Tibial nerve (tissue), 4 donors: ENCODE data around the gene ACOT8. TPM values are rescaled to one million over a fixed set of nuclear protein-coding genes. Genes with fewer than 3 reads are reported as not detected.

Experiments used
- DNase-seq, 2 donors: peaks; one replicate each; pipeline ENCODE4 v3.0.0-alpha.2; 2019; ENCODE audit warnings: low spot score in 2 of 2
- H3K27ac ChIP-seq, 4 donors: fragments of 200-600 bp; sonication (generic) in 3 of 4; one replicate each; pipeline ENCODE4 v1.5.1; 2017 to 2019; ENCODE audit warnings: mild to moderate bottlenecking in 1 of 4
- H3K27me3 ChIP-seq, 2 donors: fragments of 200-600 bp; sonication (generic) in 1 of 2; one replicate each; pipeline versions ENCODE4 v1.5.1 to v1.6.0; 2017 to 2019
- H3K36me3 ChIP-seq, 3 donors: fragments of 200-600 bp; sonication (generic); one replicate each; pipeline ENCODE4 v1.5.1; 2018 to 2019
- H3K4me1 ChIP-seq, 4 donors: fragments of 200-600 bp; sonication (generic) in 3 of 4; one replicate each; pipeline ENCODE4 v1.5.1; 2017 to 2019
- H3K4me3 ChIP-seq, 4 donors: fragments of 200-600 bp; sonication (generic) in 3 of 4; one replicate each; pipeline ENCODE4 v1.5.1; 2017 to 2019; ENCODE audit warnings: mild to moderate bottlenecking in 1 of 4, moderate library complexity in 1 of 4
- H3K9me3 ChIP-seq, 4 donors: fragments of 200-600 bp; sonication (generic) in 3 of 4; one replicate each; pipeline ENCODE4 v1.5.1; 2017 to 2019
- CTCF ChIP-seq, 5 experiments: fragments of 200-600 bp in 3 of 5; fragments of 450-650 bp in 2 of 5; sonication (generic) in 3 of 5; IDR thresholded peaks; one replicate each; pipeline ENCODE4 v1.5.1; 2016 to 2019; ENCODE audit warnings: antibody characterized with exemption in 5 of 5, mild to moderate bottlenecking in 3 of 5, moderate library complexity in 2 of 5
- EP300 ChIP-seq, 2 donors: sonication (generic); formaldehyde crosslinking; IDR thresholded peaks; one replicate each; pipeline ENCODE4 v1.6.1; 2017; ENCODE audit warnings: antibody characterized with exemption in 2 of 2, mild to moderate bottlenecking in 1 of 2
- POLR2A ChIP-seq, 2 donors: fragments of 450-650 bp; IDR thresholded peaks; one replicate each; pipeline ENCODE4 v1.6.1; 2017; ENCODE audit warnings: antibody characterized with exemption in 2 of 2, mild to moderate bottlenecking in 2 of 2, moderate library complexity in 2 of 2
- WGBS, 2 donors: methylation state at CpG; one replicate each; pipeline ENCODE4 v1.1.5; 2018; 5-methylcytosine and 5-hydroxymethylcytosine counted together
- total RNA-seq, 4 donors: library from RNA; depleted of rRNA; stranded (reverse); fragments of >200 nt; gene quantifications; one replicate each; pipeline ENCODE4 v1.1.0, GENCODE V29; 2016

Gene ACOT8
- total RNA-seq, 4 donors from 2014 or later, result 44.4 to 58.4 (median 52.5) TPM

GRCh38 chr20:45851501-45851900 is 5.7 kb downstream of the ACOT8 start:
- TF ChIP-seq POLR2A (IDR thresholded peaks at IDR 0.05) (no peak), EP300 (IDR thresholded peaks at IDR 0.05) (no peak), CTCF (IDR thresholded peaks at IDR 0.05) (no peak)
- no peak for DNase-seq
- H3K36me3 ChIP-seq, result peaks cover 0 to 80% (median 10%) of the 10 kb centered on the region in 3 donors

GRCh38 chr20:45850926-45851325 is 6.3 kb downstream of the ACOT8 start:
- H3K36me3 ChIP-seq, result peaks cover 0 to 86% (median 10%) of the 10 kb centered on the region in 3 donors
- DNase-seq, result no peak
- H3K27me3 ChIP-seq, result no peaks in the 10 kb centered on the region
- WGBS, 2 donors, result 88 to 100% methylated on average over 1 of the region's 1 CpG
- H3K4me1 ChIP-seq, result peaks cover 0 to 33% (median 10%) of the 10 kb centered on the region in 4 donors
- no peak overlapping the region for H3K27ac ChIP-seq
- TF ChIP-seq POLR2A (IDR thresholded peaks at IDR 0.05) (no peak), CTCF (IDR thresholded peaks at IDR 0.05) (no peak), EP300 (IDR thresholded peaks at IDR 0.05) (no peak)
- H3K9me3 ChIP-seq, result no peaks in the 10 kb centered on the region
- no peak overlapping the region for H3K4me3 ChIP-seq

More at GRCh38 chr20:45851501-45851900, 5.7 kb downstream of the ACOT8 start:
- Histone ChIP-seq H3K4me1 (peaks cover 0 to 39% (median 16%) of the 10 kb centered on the region in 4 donors), H3K27me3 (no peaks in the 10 kb centered on the region), H3K27ac (no peak overlapping the region), H3K9me3 (no peaks in the 10 kb centered on the region), H3K4me3 (no peak overlapping the region)

GRCh38 chr20:45850238-45850637 is 7.0 kb downstream of the ACOT8 start:
- no peak for DNase-seq
- H3K36me3 ChIP-seq, result peaks cover 0 to 93% (median 10%) of the 10 kb centered on the region in 3 donors
- TF ChIP-seq EP300 (IDR thresholded peaks at IDR 0.05) (no peak), CTCF (IDR thresholded peaks at IDR 0.05) (no peak)
- no peak overlapping the region for H3K27ac ChIP-seq
- 88 to 95% methylated on average over 2 of the region's 2 CpGs for WGBS, 2 donors
- no peaks in the 10 kb centered on the region for H3K27me3 ChIP-seq
- peaks cover 0 to 26% (median 5%) of the 10 kb centered on the region in 4 donors for H3K4me1 ChIP-seq
- H3K4me3 ChIP-seq, result no peak overlapping the region
- no peaks in the 10 kb centered on the region for H3K9me3 ChIP-seq

GRCh38 chr20:45848969-45849582 is 8.1 kb downstream of the ACOT8 start:
- Histone ChIP-seq H3K27ac (no peak overlapping the region), H3K4me1 (peaks cover 0 to 16% (median 0%) of the 10 kb centered on the region in 4 donors), H3K36me3 (peaks cover 0 to 93% (median 14%) of the 10 kb centered on the region in 3 donors), H3K9me3 (no peaks in the 10 kb centered on the region), H3K27me3 (no peaks in the 10 kb centered on the region), H3K4me3 (no peak overlapping the region)
- DNase-seq, result no peak
- TF ChIP-seq EP300 (IDR thresholded peaks at IDR 0.05), result no peak
- no peak for TF ChIP-seq CTCF (IDR thresholded peaks at IDR 0.05)
- no peak for TF ChIP-seq POLR2A (IDR thresholded peaks at IDR 0.05)
- WGBS, 2 donors, result 88 to 93% methylated on average over 8 of the region's 8 CpGs

- no peak overlapping the region for H3K4me3 ChIP-seq
- no peak overlapping the region for H3K27ac ChIP-seq
- 92 to 96% methylated on average over 8 of the region's 8 CpGs for WGBS, 2 donors
- no peaks in the 10 kb centered on the region for H3K9me3 ChIP-seq
- no peaks in the 10 kb centered on the region for H3K27me3 ChIP-seq
- TF ChIP-seq POLR2A (IDR thresholded peaks at IDR 0.05) (no peak), EP300 (IDR thresholded peaks at IDR 0.05) (no peak), CTCF (IDR thresholded peaks at IDR 0.05) (no peak)
- H3K4me1 ChIP-seq, result peaks cover 0 to 18% (median 0%) of the 10 kb centered on the region in 4 donors
- no peak for DNase-seq
- H3K36me3 ChIP-seq, result peaks cover 0 to 93% (median 16%) of the 10 kb centered on the region in 3 donors
These were observed 8.8 kb downstream of the ACOT8 start for GRCh38 chr20:45848421-45848820.
